OCI-LY3 (cell line): ENCODE data around the gene PRRG3.

Experiments used
- H2AFZ ChIP-seq: fragments of 200-600, 300-600 bp; shearing (Covaris generic); 2 replicates; pipeline ENCODE4 v1.6.0; 2014; ENCODE audit warnings: antibody characterized with exemption, low read depth, low read length
- H3K27ac ChIP-seq: fragments of 200-600, 300-600 bp; sonication (generic); 2 replicates; pipeline ENCODE4 v1.5.1; 2014; ENCODE audit warnings: mild to moderate bottlenecking, low read length, moderate library complexity, mixed read lengths
- H3K27me3 ChIP-seq: fragments of 200-600, 300-600 bp; sonication (generic); 2 replicates; pipeline ENCODE4 v1.6.1; 2014; ENCODE audit warnings: low read depth, low read length, mixed read lengths
- H3K36me3 ChIP-seq: fragments of 200-600, 300-600 bp; sonication (generic); replicated peaks from 2 replicates; pipeline ENCODE3; 2014; ENCODE audit warnings: low read depth, low read length, mixed read lengths
- H3K4me1 ChIP-seq: fragments of 300-600, 200-600 bp; sonication (generic); 2 replicates; pipeline ENCODE4 v1.6.1; 2014; ENCODE audit warnings: low read length, mixed read lengths
- H3K4me2 ChIP-seq: fragments of 200-600, 300-600 bp; sonication (generic); 2 replicates; pipeline ENCODE4 v1.6.1; 2014; ENCODE audit warnings: low read length, mixed read lengths
- H3K4me3 ChIP-seq: fragments of 300-600, 200-600 bp; sonication (generic); 2 replicates; pipeline ENCODE4 v1.5.1; 2014; ENCODE audit warnings: antibody characterized with exemption, mild to moderate bottlenecking, low read length, moderate library complexity
- H3K79me2 ChIP-seq: fragments of 300-600, 200-600 bp; shearing (Covaris generic); 2 replicates; pipeline ENCODE4 v1.6.1; 2014; ENCODE audit warnings: mild to moderate bottlenecking, low read length, mixed read lengths
- H3K9ac ChIP-seq: fragments of 300-600, 200-600 bp; shearing (Covaris generic); 2 replicates; pipeline ENCODE4 v1.6.0; 2014; ENCODE audit warnings: mild to moderate bottlenecking, low read length, moderate library complexity
- H3K9me3 ChIP-seq: fragments of 200-600, 300-600 bp; shearing (Covaris generic); 2 replicates; pipeline ENCODE4 v1.6.1; 2014; ENCODE audit warnings: low read length, mixed read lengths; ENCODE audit not compliant: insufficient read depth
- H4K20me1 ChIP-seq: fragments of 200-600, 300-600 bp; sonication (generic); 2 replicates; pipeline ENCODE4 v1.6.1; 2016; ENCODE audit warnings: low read length, mixed read lengths; ENCODE audit not compliant: insufficient read depth
- EZH2phosphoT487 ChIP-seq: fragments of 200-600 bp; shearing (Covaris generic); IDR thresholded peaks from 2 replicates; pipeline ENCODE4 v1.6.1; 2018; ENCODE audit warnings: antibody characterized with exemption, mixed run types, low read depth
- TF ChIP-seq, protein P1 (sequence below): fragments of 200-600, 300-600 bp; sonication (generic); IDR thresholded peaks from 2 replicates; pipeline ENCODE4 v1.5.1; 2014; ENCODE audit warnings: antibody characterized with exemption, low read length, low read depth

Gene PRRG3

DNA sequence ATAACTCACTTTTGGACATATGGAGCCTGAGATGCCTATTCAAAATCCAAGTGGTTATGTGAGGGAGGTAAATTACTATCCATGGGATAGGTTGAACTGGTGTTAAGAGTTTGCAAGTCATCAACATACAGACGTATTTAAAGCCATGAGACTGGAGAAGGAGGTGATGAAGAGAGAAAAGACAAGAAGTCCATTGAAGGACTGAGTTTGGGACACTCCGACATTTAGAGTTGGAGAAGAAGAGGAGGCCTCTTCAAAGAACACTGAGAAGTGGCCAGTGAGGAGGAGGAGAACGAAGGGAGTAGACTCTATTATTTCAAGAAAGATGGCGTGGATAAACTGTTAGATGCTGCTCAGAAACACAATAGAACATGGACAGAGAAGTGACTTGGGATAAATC, 39.2 kb downstream of the PRRG3 start, which contains the start of gene CNGA2:
Gene CNGA2 (plus strand): TSS at position 301 of the 400 bp plus-strand sequence. CDS start 3,738 bp downstream, outside the sequence.
- Histone ChIP-seq H3K4me1 (no peaks in the 10 kb centered on the region), H3K36me3 (no peaks in the 10 kb centered on the region), H3K27me3 (no peaks in the 10 kb centered on the region), H4K20me1 (no peaks in the 10 kb centered on the region), H3K79me2 (no peaks in the 10 kb centered on the region), H3K4me3 (no peak within 1 kb of the TSS), H2AFZ (no peak within 1 kb of the TSS), H3K4me2 (no peak within 1 kb of the TSS), H3K9me3 (no peaks in the 10 kb centered on the region), H3K9ac (no peak within 1 kb of the TSS), H3K27ac (no peak within 1 kb of the TSS)
- TF ChIP-seq, protein P1, sequence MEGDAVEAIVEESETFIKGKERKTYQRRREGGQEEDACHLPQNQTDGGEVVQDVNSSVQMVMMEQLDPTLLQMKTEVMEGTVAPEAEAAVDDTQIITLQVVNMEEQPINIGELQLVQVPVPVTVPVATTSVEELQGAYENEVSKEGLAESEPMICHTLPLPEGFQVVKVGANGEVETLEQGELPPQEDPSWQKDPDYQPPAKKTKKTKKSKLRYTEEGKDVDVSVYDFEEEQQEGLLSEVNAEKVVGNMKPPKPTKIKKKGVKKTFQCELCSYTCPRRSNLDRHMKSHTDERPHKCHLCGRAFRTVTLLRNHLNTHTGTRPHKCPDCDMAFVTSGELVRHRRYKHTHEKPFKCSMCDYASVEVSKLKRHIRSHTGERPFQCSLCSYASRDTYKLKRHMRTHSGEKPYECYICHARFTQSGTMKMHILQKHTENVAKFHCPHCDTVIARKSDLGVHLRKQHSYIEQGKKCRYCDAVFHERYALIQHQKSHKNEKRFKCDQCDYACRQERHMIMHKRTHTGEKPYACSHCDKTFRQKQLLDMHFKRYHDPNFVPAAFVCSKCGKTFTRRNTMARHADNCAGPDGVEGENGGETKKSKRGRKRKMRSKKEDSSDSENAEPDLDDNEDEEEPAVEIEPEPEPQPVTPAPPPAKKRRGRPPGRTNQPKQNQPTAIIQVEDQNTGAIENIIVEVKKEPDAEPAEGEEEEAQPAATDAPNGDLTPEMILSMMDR: no peak
- TF ChIP-seq EZH2phosphoT487: no peak

DNA sequence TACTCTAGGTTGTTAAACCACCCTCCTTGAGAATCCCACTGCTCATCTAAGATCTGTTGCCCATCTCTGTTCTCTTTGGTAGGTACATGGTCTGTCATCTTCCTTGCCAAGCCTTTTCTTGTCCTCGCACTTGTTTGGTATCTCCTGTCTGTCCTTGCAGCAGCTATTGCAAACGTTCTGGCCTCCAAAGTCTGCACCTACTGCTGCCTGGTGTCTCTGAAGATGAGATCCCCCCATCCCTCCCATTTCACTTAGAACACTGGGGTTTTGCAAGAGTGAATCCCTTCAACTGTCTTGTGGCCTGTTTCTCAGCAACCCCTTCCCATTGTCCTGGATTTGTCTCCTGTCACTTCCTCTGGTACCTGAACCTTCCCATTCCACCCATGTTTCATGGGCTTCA, 40.0 kb downstream of the PRRG3 start:
- Histone ChIP-seq H3K79me2 (no peaks in the 10 kb centered on the region), H3K27me3 (no peaks in the 10 kb centered on the region), H4K20me1 (no peaks in the 10 kb centered on the region), H3K9ac (no peak overlapping the region), H3K4me1 (no peaks in the 10 kb centered on the region), H2AFZ (no peak overlapping the region), H3K4me2 (no peak overlapping the region), H3K9me3 (no peaks in the 10 kb centered on the region), H3K27ac (no peak overlapping the region), H3K36me3 (no peaks in the 10 kb centered on the region), H3K4me3 (no peak overlapping the region)
- no peak for TF ChIP-seq EZH2phosphoT487

DNA sequence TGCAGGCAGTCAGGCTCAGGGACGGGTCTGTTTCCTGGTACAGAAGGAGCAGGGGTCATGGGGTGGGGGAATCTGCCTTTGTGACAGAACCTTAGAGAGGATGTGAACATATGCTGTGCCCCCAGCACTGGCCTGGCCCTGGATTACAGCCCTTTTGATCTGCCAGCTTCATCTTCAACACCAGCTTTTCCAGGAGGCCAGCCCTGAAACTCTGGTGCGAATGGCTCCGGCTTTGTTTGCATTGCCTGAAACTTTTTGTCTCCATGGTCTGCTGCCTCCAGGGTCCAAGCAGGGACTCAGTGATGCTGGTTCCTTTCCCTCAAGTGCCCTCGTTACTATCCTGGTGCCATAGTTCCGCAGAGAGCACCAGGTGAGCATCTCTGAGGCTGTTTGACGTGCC, 41.4 kb downstream of the PRRG3 start:
- no peaks in the 10 kb centered on the region for H3K27me3 ChIP-seq

DNA sequence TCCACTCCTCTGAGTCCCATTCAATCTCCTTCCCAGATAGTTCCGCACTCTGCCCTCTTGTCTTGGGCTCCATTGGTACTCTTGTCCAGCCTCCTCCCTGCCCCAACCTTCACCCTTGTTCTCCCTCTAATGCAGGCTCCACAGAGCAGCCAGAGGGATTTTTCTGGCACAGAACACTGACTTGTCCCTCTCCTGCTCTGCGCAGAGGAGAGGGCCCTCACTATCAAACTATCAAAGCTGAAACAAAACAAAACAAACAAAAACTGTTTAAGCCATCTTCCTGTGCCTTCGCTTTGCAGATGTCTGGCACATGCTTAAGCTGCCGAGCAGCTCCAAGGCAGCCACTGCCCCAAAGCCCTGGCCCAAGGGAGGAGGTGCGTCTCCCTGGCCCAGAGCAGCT, 42.2 kb downstream of the PRRG3 start:
- Histone ChIP-seq H2AFZ (no peak overlapping the region), H3K9me3 (no peaks in the 10 kb centered on the region), H4K20me1 (no peaks in the 10 kb centered on the region), H3K27ac (no peak overlapping the region), H3K79me2 (no peaks in the 10 kb centered on the region), H3K27me3 (no peaks in the 10 kb centered on the region), H3K4me3 (no peak overlapping the region), H3K4me1 (no peaks in the 10 kb centered on the region), H3K36me3 (no peaks in the 10 kb centered on the region), H3K4me2 (no peak overlapping the region), H3K9ac (no peak overlapping the region)
- TF ChIP-seq EZH2phosphoT487: no peak
- TF ChIP-seq, protein P1: no peak

More for the DNA sequence above, 41.4 kb downstream of the PRRG3 start:
- Histone ChIP-seq H3K79me2 (no peaks in the 10 kb centered on the region), H3K36me3 (no peaks in the 10 kb centered on the region), H3K9me3 (no peaks in the 10 kb centered on the region), H4K20me1 (no peaks in the 10 kb centered on the region), H3K9ac (no peak overlapping the region), H3K27ac (no peak overlapping the region), H2AFZ (no peak overlapping the region), H3K4me1 (no peaks in the 10 kb centered on the region), H3K4me3 (no peak overlapping the region), H3K4me2 (no peak overlapping the region)
- no peak for TF ChIP-seq EZH2phosphoT487
- TF ChIP-seq, protein P1: no peak

DNA sequence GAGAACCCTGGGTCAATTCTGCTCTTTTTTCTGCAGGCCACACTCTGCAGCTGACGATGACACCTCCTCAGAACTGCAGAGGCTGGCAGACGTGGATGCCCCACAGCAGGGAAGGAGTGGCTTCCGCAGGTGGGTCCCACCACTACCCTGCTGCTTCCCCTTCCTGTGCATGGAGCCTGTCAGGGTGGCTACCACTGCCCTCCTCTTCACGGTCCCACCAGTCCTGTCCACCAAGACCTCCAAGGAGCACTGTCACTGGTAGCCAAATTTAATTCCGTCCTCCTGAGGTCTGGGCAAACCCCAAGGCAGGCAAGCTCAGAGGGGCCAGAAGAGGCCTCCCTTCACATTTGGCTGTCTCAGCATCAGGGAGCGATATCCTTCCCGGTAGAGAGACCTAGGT, 43.5 kb downstream of the PRRG3 start:
- no peaks in the 10 kb centered on the region for H3K9me3 ChIP-seq
- no peaks in the 10 kb centered on the region for H3K36me3 ChIP-seq
- no peaks in the 10 kb centered on the region for H3K79me2 ChIP-seq
- H3K4me2 ChIP-seq: no peak overlapping the region
- TF ChIP-seq, protein P1: no peak
- TF ChIP-seq EZH2phosphoT487: no peak
- H3K9ac ChIP-seq: no peak overlapping the region
- H3K27me3 ChIP-seq: no peaks in the 10 kb centered on the region
- H3K4me1 ChIP-seq: no peaks in the 10 kb centered on the region
- H3K27ac ChIP-seq: no peak overlapping the region
- no peak overlapping the region for H3K4me3 ChIP-seq
- no peaks in the 10 kb centered on the region for H4K20me1 ChIP-seq
- H2AFZ ChIP-seq: no peak overlapping the region
